Coronary artery (tissue), 2 donors: ENCODE data around the gene CCDC138.
"Not testable (repeated sequence)": the region's sequence is repeated elsewhere in the genome, so short reads cannot be mapped to it uniquely, and the experiment has no call there.

Experiments
- DNase-seq: peaks from one replicate; pipeline ENCODE4 v3.0.0-alpha.2; 2017; ENCODE audit warnings: low spot score
- H3K27ac ChIP-seq, 2 donors: fragments of 200-600 bp; sonication (generic); one replicate each; pipeline ENCODE4 v1.5.1; 2016 to 2019
- H3K4me3 ChIP-seq: fragments of 200-600 bp; sonication (generic); 2 replicates; pipeline ENCODE4 v1.5.1; 2016; ENCODE audit warnings: mild to moderate bottlenecking, moderate library complexity
- CTCF ChIP-seq: fragments of 200-600 bp; sonication (generic); IDR thresholded peaks from one replicate; pipeline ENCODE4 v1.5.1; 2019; ENCODE audit warnings: antibody characterized with exemption

CCDC138 gene

GRCh38 chr2:108786354-108787215, at the start of gene CCDC138:
TSS of gene CCDC138 (plus strand) at chr2:108786771. CDS start at chr2:108786823, 52 bp downstream.
- TF ChIP-seq CTCF = no peak
- Histone ChIP-seq H3K4me3 (peak within 1 kb of the TSS; percentile 82), H3K27ac (peak within 1 kb of the TSS; percentile 40 to 70)
- DNase-seq = peak; percentile 86

GRCh38 chr2:108757973-108758372, 28.6 kb upstream of the CCDC138 start:
- not testable (repeated sequence) for DNase-seq, H3K4me3 ChIP-seq, H3K27ac ChIP-seq

- not testable (repeated sequence) for H3K4me3 ChIP-seq, H3K27ac ChIP-seq, DNase-seq
Observed at GRCh38 chr2:108762618-108763017, 24.0 kb upstream of the CCDC138 start.

GRCh38 chr2:108766671-108767070, 19.9 kb upstream of the CCDC138 start:
- H3K4me3 ChIP-seq, H3K27ac ChIP-seq, DNase-seq: not testable (repeated sequence)

- H3K27ac ChIP-seq, DNase-seq: not testable (repeated sequence)
Observed at GRCh38 chr2:108767859-108768258, 18.7 kb upstream of the CCDC138 start.

GRCh38 chr2:108776475-108776874, 10.1 kb upstream of the CCDC138 start:
- no peak overlapping the region for H3K27ac ChIP-seq
- no peak overlapping the region for H3K4me3 ChIP-seq
- TF ChIP-seq CTCF = no peak
- no peak for DNase-seq

More at GRCh38 chr2:108767859-108768258, 18.7 kb upstream of the CCDC138 start:
- not testable (repeated sequence) for H3K4me3 ChIP-seq

GRCh38 chr2:108778857-108779256, 7.7 kb upstream of the CCDC138 start:
- no peak overlapping the region for H3K27ac ChIP-seq
- DNase-seq = no peak
- H3K4me3 ChIP-seq = no peak overlapping the region
- TF ChIP-seq CTCF = no peak

- DNase-seq = no peak
- Histone ChIP-seq H3K4me3 (peak overlapping the region; percentile 82), H3K27ac (peak overlapping the region in 1 of 2 donors; percentile 70)
- TF ChIP-seq CTCF = no peak
Observed at GRCh38 chr2:108786008-108786353, 590 bp upstream of the CCDC138 start.

- peak overlapping the region; percentile 82 for H3K4me3 ChIP-seq
- DNase-seq = no peak
- H3K27ac ChIP-seq = peak overlapping the region in 1 of 2 donors; percentile 40
- TF ChIP-seq CTCF = no peak
Observed at GRCh38 chr2:108787216-108787541, 608 bp downstream of the CCDC138 start.
